Measurements from ENCODE around the gene ADAMTS18.

DNA sequence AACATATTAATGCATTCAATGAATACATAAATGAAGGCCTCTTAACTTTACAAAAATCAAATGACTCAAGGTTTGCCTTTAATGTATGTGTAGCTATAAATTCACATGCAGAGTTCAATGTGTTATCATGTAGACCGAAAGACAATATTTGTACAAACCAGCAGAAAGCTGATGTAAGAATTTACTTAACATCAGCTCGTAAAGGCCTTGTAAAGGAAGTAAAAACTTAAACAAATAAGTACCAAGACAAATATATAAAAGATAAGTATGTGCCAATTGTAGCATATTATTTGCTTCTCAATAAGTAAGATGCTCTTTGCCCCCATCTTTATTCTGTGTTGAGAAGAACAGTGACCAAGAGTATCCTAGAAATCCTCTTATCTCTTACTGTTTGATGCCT lies 130.0 kb downstream of the ADAMTS18 start:
- TF ChIP-seq CTCF (IDR thresholded peaks at IDR 0.05) (no peak), POLR2A (IDR thresholded peaks at IDR 0.05) (no peak)
